ENCODE results near the gene NOD2.

GRCh38 chr16:50718761-50719400 lies 25.5 kb downstream of the NOD2 start:
- TF ChIP-seq CTCF (IDR thresholded peaks at IDR 0.05) (no peak), POLR2A (IDR thresholded peaks at IDR 0.05) (no peak)

Data from transverse colon (tissue), 3 donors.